ENCODE data around the gene FBXO39. TPM values are rescaled to one million over a fixed set of nuclear protein-coding genes. Genes with fewer than 3 reads are reported as not detected.

FBXO39 gene
- total and polyA plus RNA-seq, 9 of the 15 experiments (the other 6 are each of a cell fraction or from before 2014, with no cell fraction given): not detected

- H4K20me1 ChIP-seq (replicated peaks; ENCODE audit: control insufficient read depth, insufficient read depth, low read length): no peaks in the 10 kb centered on the region
- CTCF ChIA-PET (ENCODE audit: low intra/inter-chr PET ratio): no interaction called here
- FAIRE-seq (no peak), DNase-seq (ENCODE audit: extremely low read depth in 1 of 4, low spot score in 3 of 4) (no peak), ATAC-seq (no peak)
- H3K36me3 ChIP-seq (ENCODE audit: control insufficient read depth, insufficient read depth, low read length): no peaks in the 10 kb centered on the region
- POLR2A ChIA-PET: interaction anchor here (0.7 kb wide), 1 partner anchor 24 kb away, joined by 5 read pairs; no protein-coding TSS in a partner anchor
- H3K4me3 ChIP-seq: no peak overlapping the region
- TF ChIP-seq ZNF121 (CRISPR knock-in tag; conservative IDR thresholded peaks at IDR 0.05): no peak
- no peak for TF ChIP-seq MAZ (CRISPR knock-in tag; conservative IDR thresholded peaks at IDR 0.05 in 1 of 2, IDR thresholded peaks at IDR 0.05 in 1 of 2)
- no peak for TF ChIP-seq ZNF512 (tag; IDR thresholded peaks at IDR 0.05)
- no peak for TF ChIP-seq THRB (CRISPR knock-in tag; conservative IDR thresholded peaks at IDR 0.05)
- no peak for TF ChIP-seq SMARCA4 (IDR thresholded peaks at IDR 0.05)
- no peak for TF ChIP-seq COPS2 (conservative IDR thresholded peaks at IDR 0.05)
- TF ChIP-seq E2F5 (CRISPR knock-in tag; IDR thresholded peaks at IDR 0.05): no peak
- TF ChIP-seq ERF (CRISPR knock-in tag; IDR thresholded peaks at IDR 0.05): no peak
- no peak for TF ChIP-seq ZBTB9 (CRISPR knock-in tag; IDR thresholded peaks at IDR 0.05)
- TF ChIP-seq ZNF75A (CRISPR knock-in tag; IDR thresholded peaks at IDR 0.05): no peak
- H3K9me3 ChIP-seq (replicated peaks; ENCODE audit: control insufficient read depth, insufficient read depth, low read depth, low read length): no peaks in the 10 kb centered on the region
- WGBS (ENCODE audit: insufficient coverage, low coverage, missing lambda C conversion rate): 0% methylated on average over 9 of the region's 10 CpGs
- H3K27me3 ChIP-seq (ENCODE audit: control insufficient read depth in 2 of 2, insufficient read depth in 2 of 2, low read length in 2 of 2): peaks cover 0 to 3% of the 10 kb centered on the region in 2 experiments; a peak in 2 of 5 replicates
- H3K79me2 ChIP-seq (ENCODE audit: control insufficient read depth, insufficient read depth, low read length): no peaks in the 10 kb centered on the region
- H3K4me2 ChIP-seq (ENCODE audit: insufficient read depth, low read length): no peak overlapping the region
- H3K4me1 ChIP-seq (replicated peaks in 1 of 2; ENCODE audit: control insufficient read depth in 2 of 2, insufficient read depth in 2 of 2, low read length in 2 of 2): no peaks in the 10 kb centered on the region; a peak in 1 of 5 replicates
- BruUV-seq (replicated peaks): no TSS peak
- no peak overlapping the region for H3K9ac ChIP-seq (ENCODE audit: insufficient read depth in 1 of 2, low read depth in 2 of 2, low read length in 2 of 2)
- in situ Hi-C loops (cut with MboI) (no loop called here), intact Hi-C loops (cut with micrococcal nuclease) (no loop called here)
- no peak overlapping the region for H3K27ac ChIP-seq (ENCODE audit: extremely low read depth, low read depth, low read length)
- no peaks in the 10 kb centered on the region for H3K9me1 ChIP-seq (ENCODE audit: control insufficient read depth, insufficient read depth, low read length)
- H2AFZ ChIP-seq (ENCODE audit: low read depth, low read length): no peak overlapping the region
Measured at GRCh38 chr17:6787081-6787693, 11.2 kb downstream of the FBXO39 start.
